RWPE2 (cell line): ENCODE measurements around the gene PPP2R5C.
A peak's percentile ranks its signal among the peaks of the same experiment; 100 is the strongest.
"Not testable (repeated sequence)": the region's sequence is repeated elsewhere in the genome, so short reads cannot be mapped to it uniquely, and the experiment has no call there.

Experiments
- ATAC-seq: fragments of 200-7000 bp; cut with Tn5 transposase; 3 replicates; pipeline ENCODE4 v1.9.1; 2021; ENCODE audit warnings: low read depth
- DNase-seq: peaks from one replicate; pipeline ENCODE4 v3.0.0-alpha.2; 2020; ENCODE audit warnings: low spot score
- H3K27ac ChIP-seq: fragments of 450-650 bp; 2 replicates; pipeline ENCODE4 v1.5.1; 2017; ENCODE audit warnings: mild to moderate bottlenecking; ENCODE audit not compliant: poor library complexity, severe bottlenecking
- H3K27me3 ChIP-seq: fragments of 250-450 bp; sonication (Bioruptor Pico); 2 replicates; pipeline ENCODE4 v1.5.1; 2021; ENCODE audit warnings: mild to moderate bottlenecking, moderate library complexity; ENCODE audit not compliant: insufficient read depth, poor library complexity, severe bottlenecking
- H3K36me3 ChIP-seq: fragments of 250-450 bp; sonication (Bioruptor Pico); 2 replicates; pipeline ENCODE4 v1.5.1; 2020; ENCODE audit warnings: low read depth, mild to moderate bottlenecking, moderate library complexity
- H3K4me1 ChIP-seq: fragments of 250-450 bp; sonication (Bioruptor Pico); 2 replicates; pipeline ENCODE4 v1.5.1; 2021; ENCODE audit warnings: mild to moderate bottlenecking, moderate library complexity; ENCODE audit not compliant: insufficient read depth, poor library complexity, severe bottlenecking
- H3K4me3 ChIP-seq: fragments of 250-450 bp; sonication (Bioruptor Pico); 2 replicates; pipeline ENCODE4 v1.5.1; 2021; ENCODE audit warnings: mild to moderate bottlenecking, moderate library complexity; ENCODE audit not compliant: severe bottlenecking
- H3K9me3 ChIP-seq: fragments of 250-450 bp; sonication (Bioruptor Pico); 2 replicates; pipeline ENCODE4 v1.5.1; 2021; ENCODE audit warnings: mild to moderate bottlenecking, moderate library complexity; ENCODE audit not compliant: severe bottlenecking
- TF ChIP-seq, protein P1 (sequence below): fragments of 450-650 bp; IDR thresholded peaks from one replicate; pipeline ENCODE4 v1.5.1; 2017; ENCODE audit warnings: mild to moderate bottlenecking, moderate library complexity; ENCODE audit not compliant: poor library complexity, severe bottlenecking

Gene PPP2R5C

DNA sequence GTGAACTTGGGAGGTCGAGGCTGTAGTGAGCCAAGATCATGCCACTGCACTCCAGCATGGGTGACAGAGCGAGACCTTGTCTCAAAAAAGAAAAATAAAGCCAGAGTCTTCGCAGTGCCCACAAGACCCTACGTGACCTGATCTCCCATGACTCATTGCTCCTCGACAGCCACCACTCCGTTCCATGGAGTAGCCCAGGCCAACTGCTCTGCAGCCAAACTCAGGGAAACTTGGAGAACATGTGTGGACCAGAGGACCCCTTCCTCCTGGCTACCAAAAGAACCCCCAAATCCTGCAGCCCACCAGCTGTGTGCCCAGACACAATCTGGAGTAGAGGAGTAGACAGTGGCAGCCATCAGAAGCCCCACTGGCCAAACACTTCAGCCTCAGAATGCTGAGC is 32.1 kb upstream of the PPP2R5C start:
- Histone ChIP-seq H3K36me3 (no peaks in the 10 kb centered on the region), H3K4me3 (no peak overlapping the region), H3K27me3 (no peaks in the 10 kb centered on the region), H3K27ac (no peak overlapping the region), H3K9me3 (no peaks in the 10 kb centered on the region), H3K4me1 (peaks cover 14% of the 10 kb centered on the region)
- DNase-seq (no peak), ATAC-seq (no peak)
- TF ChIP-seq, protein P1, sequence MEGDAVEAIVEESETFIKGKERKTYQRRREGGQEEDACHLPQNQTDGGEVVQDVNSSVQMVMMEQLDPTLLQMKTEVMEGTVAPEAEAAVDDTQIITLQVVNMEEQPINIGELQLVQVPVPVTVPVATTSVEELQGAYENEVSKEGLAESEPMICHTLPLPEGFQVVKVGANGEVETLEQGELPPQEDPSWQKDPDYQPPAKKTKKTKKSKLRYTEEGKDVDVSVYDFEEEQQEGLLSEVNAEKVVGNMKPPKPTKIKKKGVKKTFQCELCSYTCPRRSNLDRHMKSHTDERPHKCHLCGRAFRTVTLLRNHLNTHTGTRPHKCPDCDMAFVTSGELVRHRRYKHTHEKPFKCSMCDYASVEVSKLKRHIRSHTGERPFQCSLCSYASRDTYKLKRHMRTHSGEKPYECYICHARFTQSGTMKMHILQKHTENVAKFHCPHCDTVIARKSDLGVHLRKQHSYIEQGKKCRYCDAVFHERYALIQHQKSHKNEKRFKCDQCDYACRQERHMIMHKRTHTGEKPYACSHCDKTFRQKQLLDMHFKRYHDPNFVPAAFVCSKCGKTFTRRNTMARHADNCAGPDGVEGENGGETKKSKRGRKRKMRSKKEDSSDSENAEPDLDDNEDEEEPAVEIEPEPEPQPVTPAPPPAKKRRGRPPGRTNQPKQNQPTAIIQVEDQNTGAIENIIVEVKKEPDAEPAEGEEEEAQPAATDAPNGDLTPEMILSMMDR: no peak

DNA sequence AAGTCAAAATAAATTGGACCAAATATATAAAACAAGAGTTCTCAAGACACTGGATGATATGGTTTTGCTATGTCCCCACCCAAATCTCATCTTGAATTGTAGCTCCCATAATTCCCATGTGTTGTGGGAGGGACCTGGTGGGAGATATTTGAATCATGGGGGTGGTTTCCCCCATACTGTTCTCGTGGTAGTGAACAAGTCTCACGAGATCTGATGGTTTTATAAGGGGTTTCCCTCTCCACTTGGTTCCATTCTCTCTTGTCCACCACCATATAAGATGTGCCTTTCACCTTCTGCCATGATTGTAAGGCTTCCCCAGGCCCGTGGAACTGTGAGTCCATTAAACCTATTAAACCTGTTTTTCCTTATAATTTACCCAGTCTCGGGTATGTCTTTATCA is 31.4 kb upstream of the PPP2R5C start:
- H3K4me1 ChIP-seq: peaks cover 14% of the 10 kb centered on the region
- H3K4me3 ChIP-seq, H3K9me3 ChIP-seq, ATAC-seq, H3K36me3 ChIP-seq, H3K27me3 ChIP-seq, DNase-seq: not testable (repeated sequence)
- H3K27ac ChIP-seq: peak overlapping the region; percentile 91

DNA sequence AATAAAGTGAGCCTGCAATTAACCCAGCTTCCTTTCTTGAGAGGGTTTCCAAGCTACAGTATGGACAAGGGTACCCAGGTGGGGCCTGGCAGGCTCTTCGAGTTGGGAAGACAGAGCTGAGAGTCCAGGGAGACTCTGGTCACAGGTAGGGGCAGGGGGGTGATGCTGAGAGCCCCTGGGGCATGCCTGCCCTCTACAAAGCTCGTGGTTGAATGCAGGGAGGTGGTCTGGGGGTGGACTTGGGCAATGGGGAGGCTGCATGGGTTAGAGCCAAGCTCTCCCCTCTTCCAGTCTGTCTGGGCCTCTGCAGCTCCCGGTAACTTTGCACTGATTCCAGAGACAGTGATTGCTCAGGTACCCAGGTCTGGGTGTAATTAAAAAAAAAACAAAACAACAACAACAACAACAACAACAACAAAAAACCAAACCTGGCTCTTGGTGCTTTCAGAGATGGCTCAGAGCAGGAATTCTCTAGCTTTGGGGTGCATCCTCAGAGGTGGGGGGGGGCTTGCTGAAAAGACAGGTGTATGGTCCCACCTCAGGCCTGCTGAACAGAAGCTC is 30.8 kb upstream of the PPP2R5C start:
- Histone ChIP-seq H3K4me3 (no peak overlapping the region), H3K27me3 (no peaks in the 10 kb centered on the region), H3K36me3 (no peaks in the 10 kb centered on the region), H3K4me1 (peaks cover 14% of the 10 kb centered on the region), H3K27ac (peak overlapping the region; percentile 91), H3K9me3 (no peaks in the 10 kb centered on the region)
- TF ChIP-seq, protein P1: no peak
- ATAC-seq: no peak
- no peak for DNase-seq

DNA sequence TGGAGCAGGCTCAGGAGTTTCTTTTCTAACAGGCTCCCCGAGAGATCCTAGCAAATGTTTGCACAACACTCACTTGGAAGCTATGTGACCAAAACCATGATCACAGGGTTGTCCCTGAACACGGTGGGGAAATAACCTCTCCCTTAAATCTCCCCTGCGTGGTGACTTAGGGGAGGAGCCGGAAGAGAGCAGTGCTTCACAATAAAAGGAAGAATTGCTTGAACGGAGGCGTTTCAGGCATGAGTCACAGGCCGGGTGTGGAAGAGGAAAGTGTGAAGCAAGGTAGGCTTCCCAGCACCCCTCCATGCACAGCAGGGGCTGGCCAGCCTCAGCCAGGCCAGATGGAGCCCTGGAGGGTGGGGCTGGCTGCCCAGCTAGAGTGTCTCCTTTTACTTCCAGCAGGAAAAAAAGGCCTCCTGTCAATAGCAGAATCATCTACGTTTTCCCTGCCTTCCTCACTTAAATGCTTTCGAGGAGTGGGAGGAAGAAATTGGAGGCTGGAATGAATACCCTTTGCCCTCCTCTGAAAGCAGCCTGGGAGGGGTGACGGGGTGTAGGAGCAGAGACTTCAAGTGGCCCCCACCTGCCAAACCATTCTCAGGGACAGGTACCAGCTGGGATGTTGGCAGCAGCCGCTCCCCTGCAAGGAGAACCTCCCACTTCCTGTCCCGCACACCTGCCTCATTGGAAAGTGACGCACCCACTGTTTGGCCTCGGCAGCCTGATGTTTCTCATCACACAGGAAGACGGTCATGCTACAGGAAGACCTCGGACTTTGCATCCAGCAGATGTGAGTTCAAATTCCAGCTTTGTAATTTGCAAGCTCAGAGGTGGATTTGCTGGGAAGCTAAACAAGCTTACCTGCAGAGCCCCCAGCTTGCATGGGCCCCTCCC is 30.1 kb upstream of the PPP2R5C start:
- H3K9me3 ChIP-seq: no peaks in the 10 kb centered on the region
- TF ChIP-seq, protein P1: peak; percentile 17
- ATAC-seq: peak; percentile 92
- H3K27me3 ChIP-seq: no peaks in the 10 kb centered on the region
- peak; percentile 96 for DNase-seq
- no peaks in the 10 kb centered on the region for H3K36me3 ChIP-seq
- peak overlapping the region; percentile 91 for H3K27ac ChIP-seq
- H3K4me3 ChIP-seq: no peak overlapping the region
- H3K4me1 ChIP-seq: peaks cover 14% of the 10 kb centered on the region

DNA sequence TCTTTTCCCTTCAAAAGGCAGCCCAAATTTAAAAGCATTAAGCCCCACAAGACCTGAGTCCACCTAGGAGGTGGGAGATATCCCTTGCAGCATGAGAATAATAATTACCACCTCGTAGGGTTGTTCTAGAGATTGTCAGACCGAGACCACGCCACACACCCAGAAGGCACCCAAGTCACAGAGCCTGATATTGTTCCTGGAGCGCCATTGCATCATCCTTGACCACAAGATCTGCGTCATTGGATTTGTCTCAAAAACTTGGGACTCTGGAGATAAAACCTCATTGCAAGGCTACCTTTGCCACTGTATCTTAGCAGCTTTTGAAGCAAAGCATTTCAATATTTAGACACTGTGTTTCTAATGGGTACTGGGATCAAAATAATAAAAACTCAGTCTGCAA is 29.4 kb upstream of the PPP2R5C start:
- ATAC-seq: no peak
- H3K4me3 ChIP-seq: no peak overlapping the region

More for the DNA sequence above, 29.4 kb upstream of the PPP2R5C start:
- H3K27me3 ChIP-seq: no peaks in the 10 kb centered on the region
- no peaks in the 10 kb centered on the region for H3K9me3 ChIP-seq
- no peaks in the 10 kb centered on the region for H3K36me3 ChIP-seq
- H3K27ac ChIP-seq: peak overlapping the region; percentile 91
- peaks cover 14% of the 10 kb centered on the region for H3K4me1 ChIP-seq
- DNase-seq: no peak
- TF ChIP-seq, protein P1: no peak
